T-cell (primary cell): ENCODE data around the gene PCYT2. TPM values are rescaled to one million over a fixed set of nuclear protein-coding genes. Genes with fewer than 3 reads are reported as not detected.

Experiments used
- ATAC-seq, 4 experiments: fragments of 200-7000 bp in 3 of 4; fragments of 150-1000 bp in 1 of 4; cut with Tn5 transposase; replicated peaks in 1 of 4; 1 replicate in 3 of 4; 2 replicates in 1 of 4; pipeline ENCODE4 v1.10.0; 2021; ENCODE audit warnings: moderate library complexity in 3 of 4, mild to moderate bottlenecking in 2 of 4, moderate number of reproducible peaks in 1 of 4
- CTCF ChIA-PET, 2 donors: fragments of 300-600 bp; sonication (Branson Sonifier 250); formaldehyde crosslinking; loops; one replicate each; lab custom pipeline; 2022; ENCODE audit warnings: antibody characterized with exemption in 2 of 2; lab: Charles Lee
- POLR2A ChIA-PET, 2 donors: fragments of 300-600 bp; sonication (Branson Sonifier 250); formaldehyde crosslinking; loops; one replicate each; lab custom pipeline; 2022; ENCODE audit warnings: antibody characterized with exemption in 2 of 2; lab: Charles Lee
- DNase-seq, 35 experiments: peaks; one replicate each; pipeline versions ENCODE4 v3.0.0 to v3.0.0-alpha.2; 2013 to 2023
- H3K27ac ChIP-seq: one replicate; pipeline ENCODE4 v1.5.1; 2013; ENCODE audit warnings: low read length
- H3K27me3 ChIP-seq, 2 experiments: replicated peaks in 1 of 2; 1 replicate in 1 of 2; 2 replicates in 1 of 2; pipeline versions ENCODE4 v1.6.1 to v1.7.0; 2013; ENCODE audit warnings: low read length in 1 of 2, mixed read lengths in 1 of 2; ENCODE audit not compliant: control insufficient read depth in 2 of 2, insufficient read depth in 2 of 2; ENCODE audit errors: extremely low read depth in 1 of 2
- H3K36me3 ChIP-seq, 2 donors: 1 replicate in 1 of 2; 2 replicates in 1 of 2; pipeline versions ENCODE4 v1.6.1 to v1.7.0; 2013; ENCODE audit warnings: low read length in 1 of 2; ENCODE audit not compliant: control insufficient read depth in 2 of 2, insufficient read depth in 1 of 2; ENCODE audit errors: extremely low read depth in 1 of 2
- H3K4me1 ChIP-seq, 2 experiments: 1 replicate in 1 of 2; 2 replicates in 1 of 2; pipeline versions ENCODE4 v1.6.1 to v1.7.0; 2013; ENCODE audit warnings: low read length in 2 of 2, mixed read lengths in 1 of 2; ENCODE audit not compliant: insufficient read depth in 2 of 2, control insufficient read depth in 1 of 2; ENCODE audit errors: extremely low read depth in 1 of 2
- H3K4me3 ChIP-seq, 2 donors: 1 replicate in 1 of 2; 2 replicates in 1 of 2; pipeline versions ENCODE4 v1.5.1 to v1.7.0; 2013; ENCODE audit warnings: mild to moderate bottlenecking in 2 of 2, low read length in 1 of 2, moderate library complexity in 1 of 2; ENCODE audit not compliant: control insufficient read depth in 1 of 2; ENCODE audit errors: extremely low read depth in 1 of 2
- H3K9me3 ChIP-seq: 2 replicates; pipeline ENCODE4 v1.7.0; 2013
- H3K27ac Mint-ChIP-seq, 2 donors: one replicate each; pipeline ENCODE4 v1.8.0; 2020 to 2021; ENCODE audit warnings: mild to moderate bottlenecking in 2 of 2, mixed read lengths in 2 of 2
- H3K27me3 Mint-ChIP-seq, 2 donors: one replicate each; pipeline ENCODE4 v1.8.0; 2021 to 2022; ENCODE audit warnings: mixed read lengths in 2 of 2
- H3K36me3 Mint-ChIP-seq: one replicate; pipeline ENCODE4 v1.8.0; 2021; ENCODE audit warnings: mixed read lengths
- H3K4me1 Mint-ChIP-seq, 3 donors: one replicate each; pipeline ENCODE4 v1.8.0; 2020 to 2022; ENCODE audit warnings: mixed read lengths in 3 of 3, mild to moderate bottlenecking in 1 of 3
- H3K4me3 Mint-ChIP-seq, 3 donors: one replicate each; pipeline ENCODE4 v1.8.0; 2020 to 2022; ENCODE audit warnings: mild to moderate bottlenecking in 3 of 3, mixed read lengths in 3 of 3, moderate library complexity in 3 of 3
- H3K9me3 Mint-ChIP-seq, 3 donors: one replicate each; pipeline ENCODE4 v1.8.0; 2020 to 2022; ENCODE audit warnings: mixed read lengths in 3 of 3
- WGBS: methylation state at CpG from one replicate; pipeline ENCODE4 v1.1.5; 2013; ENCODE audit warnings: missing lambda C conversion rate; ENCODE audit not compliant: insufficient coverage; 5-methylcytosine and 5-hydroxymethylcytosine counted together
- total RNA-seq, 35 experiments: library from RNA in 6 of 35; stranded (reverse) in 6 of 35; fragments of 120-200 nt in 1 of 35; gene quantifications; one replicate each; pipeline versions ENCODE4 v1.2.1 to v1.2.4 and lab custom pipeline; 2013 to 2026

The PCYT2 gene
- total RNA-seq, 5 donors from 2014 or later (not counting 1 experiment from before 2014, with no cell fraction given) = 24.5 to 55.2 (median 48.2) TPM

GRCh38 chr17:81907219-81908145 is 3.7 kb downstream of the PCYT2 start:
- POLR2A ChIA-PET = no interaction called here
- Mint-ChIP-seq H3K4me1 (peaks cover 0 to 5% (median 3%) of the 10 kb centered on the region in 3 donors), H3K4me3 (no peak overlapping the region), H3K27ac (no peak overlapping the region), H3K36me3 (no peaks in the 10 kb centered on the region), H3K9me3 (no peaks in the 10 kb centered on the region), H3K27me3 (no peaks in the 10 kb centered on the region)
- Histone ChIP-seq H3K4me3 (no peak overlapping the region), H3K4me1 (peaks cover 5 to 34% of the 10 kb centered on the region in 2 experiments), H3K36me3 (peaks cover 36 to 52% of the 10 kb centered on the region in 2 donors), H3K27me3 (peaks cover 0 to 11% of the 10 kb centered on the region in 2 experiments), H3K27ac (no peak overlapping the region), H3K9me3 (no peaks in the 10 kb centered on the region)
- 96% methylated on average over 13 of the region's 26 CpGs for WGBS
- CTCF ChIA-PET = no interaction called here
- ATAC-seq = no peak
- no peak for DNase-seq

GRCh38 chr17:81906476-81907218 is 4.6 kb downstream of the PCYT2 start:
- Histone ChIP-seq H3K36me3 (peaks cover 31 to 45% of the 10 kb centered on the region in 2 donors), H3K4me1 (peaks cover 5 to 34% of the 10 kb centered on the region in 2 experiments), H3K27me3 (peaks cover 0 to 14% of the 10 kb centered on the region in 2 experiments), H3K27ac (no peak overlapping the region), H3K9me3 (no peaks in the 10 kb centered on the region), H3K4me3 (no peak overlapping the region)
- Mint-ChIP-seq H3K36me3 (no peaks in the 10 kb centered on the region), H3K27me3 (peaks cover 0 to under 1% of the 10 kb centered on the region in 2 donors), H3K9me3 (no peaks in the 10 kb centered on the region), H3K4me3 (no peak overlapping the region), H3K4me1 (peaks cover 0 to 3% (median 3%) of the 10 kb centered on the region in 3 donors), H3K27ac (no peak overlapping the region)
- ATAC-seq (no peak), DNase-seq (no peak)
- POLR2A ChIA-PET = no interaction called here
- CTCF ChIA-PET = no interaction called here
- 93% methylated on average over 15 of the region's 15 CpGs for WGBS

- ATAC-seq = no peak
- H3K9me3 Mint-ChIP-seq = no peaks in the 10 kb centered on the region
- peaks cover 31 to 45% of the 10 kb centered on the region in 2 donors for H3K36me3 ChIP-seq
- H3K27me3 Mint-ChIP-seq = peaks cover 4 to 7% of the 10 kb centered on the region in 2 donors
- no peak for DNase-seq
- H3K27ac Mint-ChIP-seq = no peak overlapping the region
- H3K27ac ChIP-seq = no peak overlapping the region
- no peak overlapping the region for H3K4me3 ChIP-seq
- ChIA-PET POLR2A (no interaction called here), CTCF (no interaction called here)
- H3K4me1 Mint-ChIP-seq = peaks cover 3 to 6% (median 6%) of the 10 kb centered on the region in 3 donors
- peaks cover 0 to 21% of the 10 kb centered on the region in 2 experiments for H3K27me3 ChIP-seq
- no peaks in the 10 kb centered on the region for H3K9me3 ChIP-seq
- WGBS = 100% methylated on average over 7 of the region's 10 CpGs
- peaks cover 5 to 38% of the 10 kb centered on the region in 2 experiments for H3K4me1 ChIP-seq
- peaks cover 3% of the 10 kb centered on the region for H3K36me3 Mint-ChIP-seq
- H3K4me3 Mint-ChIP-seq = no peak overlapping the region
Observed at GRCh38 chr17:81905993-81906392, 5.2 kb downstream of the PCYT2 start.

GRCh38 chr17:81905424-81905875 is 5.7 kb downstream of the PCYT2 start:
- no peaks in the 10 kb centered on the region for H3K9me3 Mint-ChIP-seq
- Histone ChIP-seq H3K9me3 (no peaks in the 10 kb centered on the region), H3K4me1 (peaks cover 2 to 34% of the 10 kb centered on the region in 2 experiments), H3K27ac (no peak overlapping the region), H3K27me3 (peaks cover 0 to 23% of the 10 kb centered on the region in 2 experiments), H3K4me3 (no peak overlapping the region), H3K36me3 (peaks cover 31 to 45% of the 10 kb centered on the region in 2 donors)
- H3K27me3 Mint-ChIP-seq = peaks cover 8 to 12% of the 10 kb centered on the region in 2 donors
- DNase-seq (no peak), ATAC-seq (no peak)
- H3K27ac Mint-ChIP-seq = no peak overlapping the region
- no peak overlapping the region for H3K4me3 Mint-ChIP-seq
- CTCF ChIA-PET = no interaction called here
- 97% methylated on average over 11 of the region's 16 CpGs for WGBS
- peaks cover 6 to 8% (median 7%) of the 10 kb centered on the region in 3 donors for H3K4me1 Mint-ChIP-seq
- POLR2A ChIA-PET = no interaction called here
- peaks cover 7% of the 10 kb centered on the region for H3K36me3 Mint-ChIP-seq

GRCh38 chr17:81904600-81905423 is 6.4 kb downstream of the PCYT2 start:
- peaks cover 34 to 48% of the 10 kb centered on the region in 2 donors for H3K36me3 ChIP-seq

More at GRCh38 chr17:81904600-81905423, 6.4 kb downstream of the PCYT2 start:
- CTCF ChIA-PET = no interaction called here
- DNase-seq = no peak
- Mint-ChIP-seq H3K27ac (no peak overlapping the region), H3K9me3 (no peaks in the 10 kb centered on the region), H3K27me3 (peaks cover 8 to 14% of the 10 kb centered on the region in 2 donors), H3K4me1 (peaks cover 6 to 8% (median 6%) of the 10 kb centered on the region in 3 donors), H3K4me3 (no peak overlapping the region), H3K36me3 (peaks cover 12% of the 10 kb centered on the region)
- POLR2A ChIA-PET = no interaction called here
- no peak for ATAC-seq
- no peaks in the 10 kb centered on the region for H3K9me3 ChIP-seq
- H3K27me3 ChIP-seq = peaks cover 0 to 23% of the 10 kb centered on the region in 2 experiments
- H3K27ac ChIP-seq = no peak overlapping the region
- WGBS = 96% methylated on average over 22 of the region's 28 CpGs
- peaks cover 0 to 28% of the 10 kb centered on the region in 2 experiments for H3K4me1 ChIP-seq
- H3K4me3 ChIP-seq = no peak overlapping the region
